ENCODE data around the gene RUBCN.
"Not testable (repeated sequence)": the region's sequence is repeated elsewhere in the genome, so short reads cannot be mapped to it uniquely, and the experiment has no call there.

Gene RUBCN

DNA sequence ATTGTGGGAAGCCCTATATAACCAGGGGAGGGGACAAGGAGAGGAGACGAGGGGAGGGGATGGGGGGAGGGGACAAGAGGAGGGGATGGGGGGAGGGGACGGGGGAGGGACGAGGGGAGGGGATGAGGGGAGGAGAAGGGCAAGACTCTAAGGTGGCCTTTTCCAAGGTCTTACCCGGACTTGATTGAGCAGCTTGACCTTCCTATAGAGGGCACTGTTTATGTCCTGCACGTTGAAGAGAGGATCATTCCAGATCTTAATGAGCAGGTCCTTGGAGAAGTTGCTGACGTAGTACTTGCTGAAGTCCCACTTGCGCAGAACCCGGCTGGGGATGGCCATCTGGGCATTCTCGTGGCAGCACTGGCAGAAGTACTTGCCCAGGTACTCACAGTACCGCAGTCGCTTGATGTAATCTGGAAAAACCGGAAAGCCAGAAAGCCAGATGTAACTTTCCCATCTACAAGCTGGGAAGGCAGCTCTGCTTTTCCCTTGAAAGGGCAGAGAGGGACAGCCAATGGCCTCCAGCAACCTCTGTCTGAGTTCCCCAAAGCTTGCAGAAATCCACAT lies 55.7 kb downstream of the RUBCN start:
- DNase-seq, result no peak

DNA sequence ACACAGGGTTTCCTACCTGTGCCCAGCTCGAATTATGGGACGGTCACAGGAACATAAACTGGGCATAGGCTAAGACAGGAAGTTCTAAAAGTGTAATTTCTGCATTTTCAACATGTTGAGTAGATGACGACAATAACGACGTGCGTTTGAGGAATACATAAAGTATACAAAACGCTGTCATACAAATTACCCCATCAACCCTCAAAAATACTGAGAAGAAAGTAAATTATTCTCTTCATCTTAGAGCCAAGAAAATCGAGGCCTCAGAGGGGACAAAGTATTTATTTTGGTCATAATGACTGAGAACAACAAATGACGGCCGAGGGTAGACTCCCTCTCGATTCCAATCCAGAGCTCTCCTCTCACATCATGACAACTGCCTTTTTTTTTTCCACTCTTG lies 60.8 kb downstream of the RUBCN start:
- DNase-seq, result no peak

DNA sequence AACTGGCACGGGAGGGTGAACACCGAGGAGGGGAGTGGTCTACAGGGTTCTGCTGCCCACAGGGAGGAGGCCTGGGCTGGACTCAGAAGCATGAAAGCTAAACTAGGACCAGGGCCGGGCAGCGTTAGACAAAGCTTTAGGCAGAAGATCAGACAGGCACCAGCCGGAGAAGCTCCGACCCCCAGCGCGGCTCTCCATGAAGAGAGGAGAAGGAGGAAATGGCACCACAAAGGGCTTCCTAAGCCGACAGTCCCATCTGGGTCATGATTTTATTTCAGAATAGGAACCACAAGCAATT lies 61.2 kb downstream of the RUBCN start:
- DNase-seq, result no peak

DNA sequence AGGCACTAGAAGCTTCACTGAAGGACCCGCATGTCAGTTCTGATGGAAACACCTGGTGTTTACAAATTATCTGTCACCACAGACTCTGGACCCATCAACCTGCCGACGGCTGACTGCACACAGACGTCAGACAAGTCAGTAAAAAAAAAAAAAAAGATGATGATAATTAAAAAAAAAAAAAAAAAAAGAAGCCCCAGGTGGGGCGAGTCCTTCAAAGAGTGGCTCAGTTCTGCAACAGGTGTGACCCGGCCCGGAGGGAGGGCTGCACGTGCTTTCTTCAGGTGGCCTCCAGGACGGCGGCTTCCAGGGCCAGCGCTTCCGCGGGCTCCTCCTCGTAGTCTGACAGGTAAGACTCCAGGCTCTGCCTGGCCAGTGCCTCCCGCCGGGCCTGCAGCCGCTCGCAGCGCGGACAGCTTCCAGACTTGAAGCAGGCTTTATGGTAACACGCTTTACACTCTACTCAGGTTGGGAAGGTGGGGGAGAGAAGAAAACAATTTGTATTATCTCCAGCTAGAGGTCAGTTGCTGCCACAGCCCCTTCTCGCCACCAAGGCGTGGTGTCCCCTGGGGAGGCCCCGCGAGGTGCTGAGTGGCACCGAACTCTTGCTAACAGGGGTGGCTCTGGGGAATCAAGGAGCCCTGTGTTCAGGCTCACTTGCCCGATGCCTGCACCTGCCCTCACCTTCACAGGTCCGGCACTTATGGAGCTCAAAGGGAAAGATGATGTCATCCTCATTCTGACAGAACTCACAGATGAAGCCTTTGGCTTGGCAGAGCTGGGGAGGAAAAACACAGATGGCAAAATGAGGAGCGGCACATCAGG lies 61.8 kb downstream of the RUBCN start:
- no peak for DNase-seq

DNA sequence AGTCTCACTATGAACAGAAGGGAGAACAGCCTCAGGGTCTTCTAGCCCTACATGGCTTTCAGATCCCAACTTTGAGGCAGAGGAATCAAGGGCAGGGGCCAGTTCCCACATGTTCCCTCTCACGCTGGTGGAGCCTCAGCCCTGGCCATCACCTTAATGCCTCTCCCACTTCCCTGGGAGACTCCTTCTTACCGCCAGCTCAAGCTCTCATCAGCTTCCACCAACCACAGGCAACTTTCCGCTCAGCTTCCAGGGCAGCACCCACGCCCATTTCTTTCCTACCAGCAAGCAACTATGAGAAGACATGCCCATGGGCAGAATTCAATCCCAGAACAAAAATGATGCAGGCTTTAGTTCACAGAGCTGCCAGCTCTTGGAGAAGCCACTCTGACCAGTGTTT lies 63.5 kb downstream of the RUBCN start:
- DNase-seq, result no peak

DNA sequence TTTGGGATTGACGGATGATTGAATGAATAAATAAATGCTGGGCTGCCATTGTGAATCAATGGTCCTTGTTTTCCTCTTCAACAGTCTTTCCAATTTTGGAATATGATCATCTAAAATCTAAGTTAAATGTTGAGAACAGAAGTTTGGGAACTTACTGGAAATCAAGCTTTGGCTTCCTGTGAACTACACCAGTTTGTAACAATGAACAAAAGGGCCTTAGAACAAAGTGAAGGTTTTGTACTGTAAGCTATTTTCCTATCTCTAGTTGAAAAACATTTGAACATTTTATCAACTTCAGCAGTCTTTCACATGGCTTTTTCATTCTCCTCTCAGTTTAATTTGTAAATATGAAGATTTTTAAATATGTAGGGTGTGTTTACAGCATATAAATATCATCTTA lies 66.3 kb downstream of the RUBCN start:
- no peak for DNase-seq

DNA sequence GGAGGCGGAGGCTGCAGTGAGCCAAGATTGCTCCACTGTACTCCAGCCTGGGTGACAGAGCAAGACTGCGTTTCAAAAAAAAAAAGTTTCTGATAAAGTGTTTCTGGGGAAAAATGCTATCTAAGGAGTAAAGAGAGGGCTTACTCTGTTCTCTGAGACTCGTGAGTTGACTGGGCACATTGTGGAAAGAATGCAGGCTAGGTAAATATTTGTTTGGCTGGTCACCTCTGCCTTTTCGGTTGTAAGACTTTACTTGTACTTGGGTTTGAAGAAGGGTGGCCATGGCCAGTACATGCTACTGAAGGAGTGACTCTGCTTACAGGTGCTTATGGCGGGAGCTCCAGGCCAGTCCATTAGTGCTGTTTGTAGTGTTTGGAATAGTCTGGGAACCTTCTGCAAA lies 68.7 kb downstream of the RUBCN start:
- no peak for DNase-seq

DNA sequence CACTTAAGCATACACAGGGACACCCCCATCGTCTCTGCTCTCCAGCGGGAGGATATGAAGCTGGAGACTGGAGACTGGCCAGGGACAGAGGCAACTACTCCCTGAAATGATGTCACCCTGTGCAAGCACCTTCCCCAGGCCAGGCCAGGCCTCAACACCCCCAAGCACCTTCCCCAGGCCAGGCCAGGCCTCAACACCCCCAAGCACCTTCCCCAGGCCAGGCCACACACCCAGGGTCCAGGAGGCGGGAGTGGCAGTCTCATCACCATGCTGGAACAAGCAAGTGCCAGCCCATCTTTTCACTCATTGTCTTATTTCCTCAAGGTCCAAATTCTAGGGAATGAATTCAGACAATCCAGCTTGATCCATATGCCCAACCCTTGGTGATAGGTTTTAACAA lies 69.4 kb downstream of the RUBCN start:
- not testable (repeated sequence) for DNase-seq

DNA sequence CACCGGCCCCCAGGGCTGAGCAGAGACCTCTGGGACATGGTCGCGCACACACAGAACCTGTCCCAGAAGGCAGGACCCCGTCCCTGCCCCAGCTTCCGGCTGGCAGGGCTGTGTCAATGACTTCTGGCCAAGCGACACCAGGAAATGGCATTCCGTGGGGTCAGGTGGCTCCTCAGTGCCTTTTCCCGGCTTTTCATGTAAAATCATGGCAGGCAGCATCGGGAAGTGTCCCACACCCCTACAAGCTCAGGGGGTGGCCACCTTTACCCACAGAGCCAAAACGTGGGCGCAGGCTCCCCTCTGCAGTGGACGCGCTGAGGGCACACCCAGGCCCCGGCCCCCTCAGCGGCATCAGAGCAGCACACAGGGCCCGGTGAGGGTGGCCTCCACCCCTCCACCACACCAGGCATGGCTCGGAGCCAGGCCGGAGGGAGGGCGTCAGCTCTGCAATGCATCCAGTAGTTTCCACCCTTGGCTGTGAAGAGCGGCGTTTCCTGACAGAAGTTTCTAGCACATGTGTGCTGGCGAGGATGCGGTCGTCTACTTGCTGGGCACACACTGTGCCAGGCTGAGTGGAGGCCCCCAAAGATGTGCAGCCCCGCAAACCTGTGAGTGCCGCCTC lies 70.4 kb downstream of the RUBCN start:
- not testable (repeated sequence) for DNase-seq

DNA sequence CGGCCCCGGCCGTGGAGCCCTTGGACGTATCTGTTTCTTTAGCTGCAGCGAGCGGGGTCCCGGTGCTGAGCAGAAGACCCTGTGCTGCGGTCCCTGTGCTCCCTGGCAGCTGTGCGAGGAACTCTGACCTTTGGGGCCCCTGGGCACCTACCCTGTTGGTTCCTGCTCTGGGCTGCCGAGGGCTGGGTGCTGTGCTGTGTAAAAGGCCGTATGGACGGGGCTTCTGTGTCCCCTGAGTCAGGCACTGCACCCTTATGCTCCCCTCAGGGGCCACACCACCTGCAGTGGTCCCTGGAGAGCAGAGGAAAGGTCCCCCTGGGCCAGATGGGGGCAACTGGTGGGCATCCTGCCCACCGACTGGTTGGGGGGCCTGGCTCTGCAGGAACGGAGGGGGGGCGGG lies 71.2 kb downstream of the RUBCN start:
- DNase-seq, result not testable (repeated sequence)

DNA sequence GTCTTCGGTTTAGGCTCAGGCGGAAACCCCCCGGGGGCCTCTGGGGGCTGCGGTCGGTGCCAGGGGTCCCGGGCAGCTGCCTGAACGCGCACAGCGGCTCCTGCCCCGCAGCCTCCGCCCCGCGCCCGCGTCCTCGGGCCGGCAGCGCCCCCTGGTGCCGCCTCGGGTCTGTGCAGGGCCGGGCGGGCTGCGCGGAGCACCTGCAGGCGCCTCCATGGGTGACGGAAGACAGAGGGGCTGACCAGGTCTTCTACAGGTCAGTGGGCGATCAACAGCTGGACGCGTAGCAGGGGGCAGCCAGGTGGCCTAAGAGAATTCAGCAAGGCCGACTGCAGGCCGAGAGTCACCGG lies 71.6 kb downstream of the RUBCN start:
- not testable (repeated sequence) for DNase-seq

DNA sequence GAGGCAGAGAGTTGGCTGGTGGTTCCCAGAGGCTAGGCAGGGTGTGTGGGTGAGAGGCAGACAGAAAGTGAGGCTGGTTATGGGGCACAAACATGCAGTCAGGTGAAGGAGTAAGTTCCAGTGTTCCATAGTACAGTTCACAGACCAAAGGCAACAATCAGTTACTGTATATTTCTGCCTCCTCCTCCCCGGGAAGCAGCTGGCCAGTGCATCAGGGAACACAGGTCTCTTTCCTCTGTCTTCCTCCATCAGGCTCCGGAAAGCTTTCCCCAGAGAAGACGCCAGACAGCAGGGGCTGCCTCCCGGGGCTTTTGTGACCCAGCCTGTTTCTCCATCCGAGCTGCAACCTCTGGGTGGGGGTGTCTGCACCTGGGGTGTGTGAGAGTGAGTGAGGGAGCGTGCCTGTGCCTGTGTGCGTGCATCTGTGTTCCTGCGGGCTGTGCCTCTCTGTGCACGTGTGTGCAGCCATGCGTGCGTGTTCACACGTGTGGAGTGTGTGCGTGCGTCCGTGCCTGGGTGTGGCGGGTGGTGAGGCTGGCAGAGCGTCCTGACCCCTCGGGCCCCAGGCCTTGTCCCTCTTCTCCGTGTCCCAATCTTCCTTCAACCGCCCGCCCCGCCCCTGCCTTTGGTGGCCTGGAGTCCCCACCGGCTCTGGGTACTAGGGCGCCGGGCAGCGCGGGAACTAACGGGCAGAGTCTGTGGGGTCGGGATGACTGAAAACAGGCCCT lies 72.1 kb downstream of the RUBCN start:
- DNase-seq, result not testable (repeated sequence)

DNA sequence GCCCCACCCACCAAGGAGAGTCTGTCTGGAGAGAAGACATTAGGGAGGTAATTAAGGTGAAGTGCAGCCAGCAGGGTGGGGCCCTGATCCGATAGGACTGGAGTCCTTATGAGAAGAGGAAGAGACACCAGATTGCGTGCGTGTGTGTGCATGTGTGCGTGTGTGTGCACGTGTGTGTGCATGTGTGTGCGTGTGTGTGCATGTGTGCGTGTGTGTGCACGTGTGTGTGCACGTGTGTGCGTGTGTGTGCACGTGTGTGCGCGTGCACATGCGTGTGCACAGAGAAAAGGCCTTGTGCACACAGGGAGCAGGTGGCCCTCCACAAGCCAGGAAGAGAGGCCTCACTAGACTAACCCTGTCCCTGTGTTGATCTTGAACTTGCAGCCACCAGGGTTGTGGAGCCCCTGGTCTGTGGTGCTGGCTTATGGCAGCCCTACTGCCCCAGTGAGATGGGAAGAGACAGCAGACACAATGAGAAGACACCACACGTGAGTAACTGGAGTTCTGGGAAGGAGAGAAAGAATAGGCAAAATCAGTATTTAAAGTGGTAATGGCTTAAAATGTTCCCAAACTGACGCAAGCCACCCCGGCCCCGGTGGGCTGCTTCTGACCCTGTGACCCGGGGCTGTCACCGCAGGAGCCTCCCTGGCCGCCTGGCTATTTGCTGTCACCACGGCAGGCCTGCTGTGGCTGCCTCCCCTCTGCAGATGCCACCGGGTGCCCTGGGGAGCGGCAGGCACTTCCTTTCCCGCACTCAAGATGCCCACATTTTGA lies 73.2 kb downstream of the RUBCN start:
- not testable (repeated sequence) for DNase-seq

DNA sequence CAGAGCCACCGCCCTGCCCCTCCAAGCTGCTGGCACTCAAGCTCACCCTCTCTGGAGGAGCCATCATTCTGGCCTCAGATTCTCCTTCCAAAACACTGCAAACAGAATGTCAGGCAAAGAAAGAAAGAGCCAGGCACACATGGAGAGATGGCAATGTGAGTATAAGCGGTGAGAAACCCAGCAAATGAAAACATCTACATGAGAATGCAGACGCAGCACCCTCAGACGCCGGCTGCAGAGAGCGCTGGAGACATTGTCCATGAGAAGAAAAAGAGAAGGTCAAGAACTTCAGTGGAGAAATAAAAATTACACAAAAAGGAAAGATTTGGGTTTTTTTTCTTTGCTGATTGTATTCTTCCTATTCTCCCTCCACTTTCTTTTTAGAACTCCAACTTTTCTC lies 74.4 kb downstream of the RUBCN start:
- DNase-seq, result not testable (repeated sequence)

DNA sequence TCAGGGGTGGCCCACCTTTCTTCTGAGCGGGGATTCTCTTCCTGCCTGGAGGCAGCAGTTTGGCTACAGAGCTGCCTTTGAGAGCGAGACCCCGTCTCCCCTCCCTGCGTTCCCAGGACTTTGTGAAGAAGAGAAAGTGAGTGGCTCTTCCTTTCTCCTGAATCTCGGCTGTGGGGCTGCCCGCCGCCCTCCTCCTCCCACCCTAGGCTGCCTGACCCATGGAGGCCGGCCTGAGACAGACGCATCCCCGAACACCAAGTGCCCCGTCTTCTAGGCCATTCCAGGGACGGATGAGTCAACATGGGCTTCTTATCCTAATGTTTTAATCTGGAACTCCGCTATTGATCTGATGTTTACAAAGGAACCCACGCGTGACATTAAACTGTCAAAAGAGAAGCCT lies 74.8 kb downstream of the RUBCN start:
- not testable (repeated sequence) for DNase-seq

DNA sequence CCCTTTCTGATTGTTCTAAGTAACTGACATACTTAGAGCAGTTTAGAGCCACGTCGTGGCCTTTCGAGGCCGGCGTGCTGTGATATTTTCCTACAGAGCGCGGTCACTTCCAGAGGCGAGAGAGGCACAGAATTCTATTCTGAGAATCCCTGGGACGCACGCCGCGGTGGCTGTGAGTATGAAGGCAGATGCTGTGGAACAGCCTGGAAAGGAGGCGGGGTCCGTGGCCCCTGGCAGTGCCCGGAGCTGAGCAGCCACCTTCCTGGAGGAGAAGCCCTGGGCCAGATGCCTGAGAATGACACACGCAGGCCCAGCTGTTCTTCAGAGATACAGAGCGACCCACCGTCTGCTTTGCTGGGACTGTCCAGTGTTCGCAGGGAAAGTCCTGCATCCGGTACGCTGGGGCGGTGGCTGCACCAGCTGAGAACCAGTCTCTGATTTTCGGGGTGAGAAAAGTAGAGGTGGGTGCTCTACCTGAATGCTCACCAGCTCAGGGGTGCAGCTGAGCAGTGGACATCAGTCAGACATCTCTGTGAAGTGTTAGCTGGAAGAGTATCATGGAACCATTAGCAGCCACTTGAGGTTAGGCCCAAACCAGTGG lies 75.4 kb downstream of the RUBCN start:
- not testable (repeated sequence) for DNase-seq

DNA sequence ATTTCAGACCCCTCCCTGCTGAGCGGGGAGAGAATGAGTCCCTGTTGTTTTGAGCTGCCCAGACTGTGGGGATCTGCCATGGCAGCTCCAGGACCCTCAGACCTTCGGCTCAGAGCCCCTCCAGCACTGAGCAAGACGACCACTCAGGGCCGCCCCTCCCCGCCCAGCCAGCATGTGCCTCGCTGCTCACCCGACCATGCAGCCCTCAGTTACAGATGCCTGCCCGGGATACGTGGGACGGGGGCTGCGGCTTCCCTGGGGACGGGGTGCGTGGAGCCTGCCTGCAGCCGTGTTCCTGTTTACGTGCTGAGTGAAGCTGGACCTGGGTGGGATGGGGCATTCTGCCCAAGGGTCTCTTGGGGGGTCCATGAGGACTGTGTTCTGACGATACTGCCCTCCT lies 77.0 kb downstream of the RUBCN start:
- not testable (repeated sequence) for DNase-seq

DNA sequence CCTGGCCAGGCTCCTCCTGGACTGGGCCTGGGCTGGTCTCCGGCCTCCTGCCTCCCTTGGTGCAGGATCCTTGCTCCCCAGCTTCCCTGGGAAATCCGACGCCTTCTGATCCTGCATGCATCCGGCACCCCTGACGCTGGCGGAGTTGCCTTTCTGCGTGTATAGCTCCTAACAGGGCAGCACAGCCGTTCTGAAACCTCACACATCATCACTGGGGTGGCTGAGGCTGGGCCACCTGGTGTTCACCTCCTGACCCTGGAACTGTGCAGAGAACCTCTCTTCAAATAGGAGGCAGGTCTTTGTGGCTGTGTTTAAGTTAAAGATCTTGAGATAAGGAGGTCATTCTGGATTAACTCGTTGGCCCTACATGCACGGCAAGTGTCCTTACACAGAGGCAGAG lies 77.6 kb downstream of the RUBCN start:
- not testable (repeated sequence) for DNase-seq

DNA sequence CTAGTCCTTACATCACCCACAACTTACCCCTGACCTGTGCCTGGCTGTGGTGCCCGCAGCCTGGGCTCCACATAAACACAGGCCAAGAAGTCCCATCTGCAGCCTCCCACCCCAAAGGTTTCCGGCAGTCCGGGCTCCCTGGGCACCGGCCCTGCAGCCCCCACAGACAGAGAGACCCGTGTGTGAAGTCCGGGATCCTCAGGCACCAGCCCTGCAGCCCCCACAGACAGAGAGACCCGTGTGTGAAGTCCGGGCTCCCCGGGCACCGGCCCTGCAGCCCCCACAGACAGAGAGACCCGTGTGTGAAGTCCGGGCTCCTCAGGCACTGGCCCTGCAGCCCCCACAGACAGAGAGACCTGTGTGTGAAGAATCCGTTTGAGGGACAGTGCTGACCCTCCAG lies 78.0 kb downstream of the RUBCN start:
- DNase-seq, result not testable (repeated sequence)

DNA sequence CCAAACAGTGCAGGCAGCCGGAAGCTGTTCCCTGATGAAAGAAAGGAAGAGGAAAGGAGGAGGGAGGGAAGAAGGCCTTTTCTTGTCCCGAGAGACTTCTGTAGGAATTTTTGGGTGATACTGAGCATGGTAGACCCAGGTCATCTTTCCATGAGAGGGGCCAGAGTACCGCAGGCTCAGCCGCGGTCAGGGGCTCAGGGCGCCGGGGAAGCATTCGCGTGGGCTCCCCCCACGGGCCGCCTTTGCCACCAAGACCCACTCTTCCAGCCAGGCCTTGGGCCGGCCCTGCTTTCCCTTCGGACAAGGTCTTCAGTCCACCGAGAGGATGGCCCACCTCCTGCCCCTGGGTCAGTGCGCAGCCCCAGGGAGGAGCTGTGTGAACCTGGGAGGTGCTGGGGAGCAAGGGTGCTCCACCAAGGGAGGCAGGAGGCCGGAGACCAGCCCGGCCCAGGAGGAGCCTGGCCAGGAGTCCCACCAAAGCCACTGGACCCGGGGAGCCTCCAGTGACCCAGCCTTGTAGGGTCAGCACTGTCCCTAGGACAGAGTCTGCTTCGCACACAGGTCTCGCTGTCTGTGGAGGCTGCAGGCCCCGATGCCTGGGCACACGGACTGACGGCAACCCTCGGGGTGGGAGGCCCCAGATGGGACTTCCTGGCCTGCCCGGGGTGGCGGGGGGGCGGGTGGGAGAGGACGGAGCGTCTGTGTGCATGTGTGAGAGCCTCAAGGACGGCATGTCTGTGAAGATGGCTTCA lies 79.0 kb downstream of the RUBCN start:
- DNase-seq, result not testable (repeated sequence)

DNA sequence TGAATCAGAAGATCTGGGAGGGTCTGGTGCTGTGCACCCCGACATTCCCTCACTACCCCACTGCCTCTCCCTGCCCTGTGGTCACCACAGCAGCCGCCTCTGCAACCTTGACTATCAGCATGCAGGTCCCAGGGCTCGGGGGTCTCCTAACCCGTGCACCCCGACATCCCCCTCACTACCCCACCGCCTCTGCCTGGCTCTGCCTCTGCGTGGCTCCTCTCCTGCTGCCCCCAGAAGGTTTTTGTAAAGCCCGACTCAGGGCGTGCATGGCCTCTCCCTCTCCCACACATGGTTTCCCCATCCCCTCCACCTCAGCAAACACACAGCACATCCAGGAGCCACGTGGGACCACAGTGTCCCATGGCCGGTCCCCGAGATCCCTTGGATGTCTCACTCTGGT lies 79.7 kb downstream of the RUBCN start:
- not testable (repeated sequence) for DNase-seq

DNA sequence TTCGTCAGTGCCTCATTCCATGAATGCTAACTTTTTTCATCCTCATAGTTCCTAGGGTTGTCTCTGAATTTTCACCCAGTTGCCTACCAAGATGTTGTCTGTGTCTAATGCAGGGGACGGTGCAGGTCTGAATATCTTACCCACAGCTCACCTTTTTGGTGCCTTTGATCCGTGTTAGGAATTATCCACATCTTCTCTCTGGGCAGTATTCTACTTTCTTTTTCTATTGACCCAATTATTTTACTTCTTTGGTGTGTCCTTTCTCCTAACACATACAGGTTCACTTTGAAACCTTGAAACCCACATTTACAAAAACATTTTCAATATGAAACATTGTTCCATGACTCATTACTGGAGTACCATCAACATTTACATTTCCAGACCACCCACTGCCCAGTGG lies 80.6 kb downstream of the RUBCN start:
- DNase-seq, result not testable (repeated sequence)
